Stimulated activated CD8-positive, alpha-beta memory T cell treated with anti-CD3 and anti-CD28 coated beads, Interleukin-12 subunit alpha, Interleukin-12 subunit beta, amount 100 ng/mL, for 24 hours (primary cell): ENCODE data around the gene NELFCD.
"Not testable (repeated sequence)": the region's sequence is repeated elsewhere in the genome, so short reads cannot be mapped to it uniquely, and the experiment has no call there.

Experiments
- DNase-seq: peaks from one replicate; pipeline ENCODE4 v3.0.0-alpha.2; 2020; ENCODE audit errors: extremely low read depth

NELFCD gene

DNA sequence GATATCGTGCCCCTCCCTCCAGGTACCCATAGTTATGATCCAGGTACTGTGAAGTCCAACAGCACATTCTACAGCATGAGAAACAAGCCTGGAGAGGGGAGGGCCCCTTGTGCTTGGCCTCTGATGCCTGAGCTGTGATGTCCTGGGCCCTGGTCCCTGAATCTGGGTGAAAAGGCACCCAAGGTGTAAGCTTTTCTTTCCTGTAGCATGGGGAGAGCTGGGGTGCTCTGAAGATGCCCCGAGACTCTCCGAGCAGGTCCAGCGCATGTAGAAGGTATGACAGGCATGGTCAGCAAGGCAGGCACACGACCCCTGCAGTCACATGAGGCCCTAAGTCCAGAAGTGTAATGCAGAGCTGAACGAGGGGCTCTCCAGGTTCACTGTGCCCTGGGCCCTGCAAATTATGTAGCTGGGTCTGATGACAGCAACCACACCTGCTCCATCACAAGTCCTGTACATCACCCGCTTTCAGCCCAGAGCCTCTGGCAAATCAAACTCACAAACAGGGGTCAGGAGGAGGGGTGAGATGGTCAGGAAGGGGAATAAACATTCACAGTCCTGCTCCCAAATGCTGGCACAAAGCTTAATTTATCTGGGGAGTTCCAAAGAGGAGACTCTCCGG, 27.8 kb downstream of the NELFCD start:
- DNase-seq = no peak

DNA sequence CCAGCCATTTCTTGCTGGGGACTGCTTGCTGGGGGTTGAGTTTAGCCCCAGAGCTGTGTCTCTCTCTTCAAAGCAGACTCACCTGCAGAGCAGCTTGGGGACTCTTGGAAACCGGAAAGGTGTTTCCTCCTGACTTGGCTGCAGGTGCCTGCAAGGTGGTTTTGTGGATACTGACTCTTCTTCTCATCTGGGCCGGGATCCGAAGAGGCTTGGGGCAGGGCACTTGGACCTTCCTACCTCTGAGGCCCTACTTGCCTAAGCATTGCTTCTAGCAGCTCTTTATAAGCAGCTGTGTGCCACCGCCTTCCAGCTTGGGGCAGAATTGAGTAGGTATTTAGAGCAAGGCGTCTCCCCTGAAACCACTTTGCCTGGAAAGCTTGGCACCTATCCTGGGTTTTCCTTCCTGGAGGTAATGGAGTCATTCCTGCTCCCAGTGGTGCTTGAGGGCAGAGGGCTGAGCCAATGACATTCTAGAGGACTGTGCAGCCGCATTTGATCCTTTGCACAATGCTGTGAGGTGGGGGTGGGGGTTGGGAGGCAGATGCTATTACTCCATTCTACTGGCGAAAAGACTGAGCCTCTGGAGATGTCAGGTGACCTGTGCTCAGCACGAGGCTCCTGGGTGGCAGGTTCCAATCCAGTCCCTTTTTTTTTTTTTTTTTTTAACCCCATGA, 29.4 kb downstream of the NELFCD start:
- no peak for DNase-seq

DNA sequence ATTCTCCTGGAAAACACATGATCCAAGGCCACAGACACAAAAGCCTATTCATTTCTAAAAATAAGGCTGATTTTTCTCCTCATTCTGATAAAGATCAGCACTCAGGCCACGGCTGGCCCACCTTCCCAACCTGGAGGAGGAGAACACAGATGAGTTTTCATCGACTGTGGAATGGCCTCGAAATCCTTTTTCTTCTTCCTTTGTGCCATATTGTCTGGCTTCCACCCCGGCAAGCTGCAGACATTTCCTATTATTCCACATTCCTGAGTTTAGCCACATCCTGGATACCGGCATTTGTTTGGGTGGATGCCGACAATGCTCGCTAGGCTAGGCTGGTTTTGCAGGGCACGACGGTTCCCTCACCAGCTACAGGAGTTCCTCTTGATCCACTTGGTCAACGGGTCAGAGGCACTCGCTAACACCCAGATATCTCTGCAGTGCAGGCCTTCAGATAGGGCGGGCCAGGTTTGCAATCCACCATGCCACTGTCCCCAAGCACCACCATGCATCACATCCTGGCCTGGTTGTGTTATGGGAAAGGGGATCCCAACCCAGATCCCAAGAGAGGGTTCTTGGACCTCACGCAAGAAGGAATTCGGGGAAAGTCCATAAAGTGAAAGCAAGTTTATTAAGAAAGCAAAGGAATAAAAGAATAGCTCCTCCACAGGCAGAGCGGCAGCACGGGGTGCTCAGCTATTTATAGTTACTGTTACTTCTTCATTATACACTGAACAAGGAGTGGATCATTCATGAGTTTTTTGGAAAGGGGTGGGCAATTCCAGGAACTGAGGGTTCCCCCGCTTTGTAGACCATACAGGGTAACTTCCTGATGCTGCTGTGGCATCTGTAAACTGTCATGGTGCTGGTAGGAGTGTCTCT, 30.2 kb downstream of the NELFCD start:
- DNase-seq = no peak

DNA sequence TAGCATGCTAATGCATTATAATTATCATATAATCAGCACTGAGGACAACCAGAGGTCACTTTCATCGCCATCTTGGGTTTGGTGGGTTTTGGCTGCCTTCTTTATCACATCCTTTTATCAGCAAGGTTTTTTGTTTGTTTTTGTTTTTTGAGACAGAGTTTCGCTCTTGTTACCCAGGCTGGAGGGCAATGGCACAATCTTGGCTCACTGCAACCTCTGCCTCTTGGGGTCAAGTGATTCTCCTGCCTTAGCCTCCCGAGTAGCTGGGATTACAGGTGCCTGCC, 30.8 kb downstream of the NELFCD start:
- DNase-seq = not testable (repeated sequence)

- DNase-seq = no peak
Measured at GRCh38 chr20:59013031-59013951, 32.2 kb downstream of the NELFCD start.

GRCh38 chr20:59013959-59014608, 33.0 kb downstream of the NELFCD start:
- no peak for DNase-seq

DNA sequence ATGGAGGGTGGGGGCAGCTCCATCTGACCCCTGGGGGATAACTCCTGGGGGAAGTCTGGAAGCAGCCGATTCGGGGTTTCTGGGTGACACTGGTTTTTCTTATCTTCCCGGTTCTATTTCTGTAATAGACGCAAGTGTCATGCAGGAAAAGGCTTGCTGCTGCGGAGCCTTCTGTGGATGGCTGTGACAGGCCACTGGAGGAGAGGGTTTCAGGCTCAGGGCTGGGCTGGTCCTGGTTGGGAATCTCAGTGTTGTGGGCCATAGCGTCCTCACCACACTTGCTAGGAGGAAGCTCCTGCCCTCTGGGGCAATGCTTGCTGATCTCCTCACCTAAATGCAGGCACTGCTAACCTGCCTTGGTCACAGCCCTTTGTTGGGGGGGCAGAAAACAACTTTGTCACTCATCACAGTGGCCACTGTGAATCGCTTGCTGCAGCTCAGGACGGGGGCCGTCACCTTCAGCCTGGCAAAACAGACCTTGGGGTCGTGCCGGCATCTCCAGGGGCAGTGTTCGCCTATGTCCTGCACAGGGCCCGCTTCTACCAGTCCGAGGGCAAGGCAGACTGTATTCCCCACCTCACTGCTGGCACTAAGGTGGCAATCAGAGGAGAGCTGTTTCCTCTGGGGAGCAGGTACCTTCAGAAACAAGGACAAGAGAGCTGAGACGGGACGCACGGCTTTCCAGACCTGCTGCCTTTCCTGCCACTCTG, 33.8 kb downstream of the NELFCD start:
- no peak for DNase-seq

- no peak for DNase-seq
Measured at GRCh38 chr20:59015411-59015810, 34.4 kb downstream of the NELFCD start.

GRCh38 chr20:59015812-59016711, 35.0 kb downstream of the NELFCD start:
- DNase-seq = no peak

DNA sequence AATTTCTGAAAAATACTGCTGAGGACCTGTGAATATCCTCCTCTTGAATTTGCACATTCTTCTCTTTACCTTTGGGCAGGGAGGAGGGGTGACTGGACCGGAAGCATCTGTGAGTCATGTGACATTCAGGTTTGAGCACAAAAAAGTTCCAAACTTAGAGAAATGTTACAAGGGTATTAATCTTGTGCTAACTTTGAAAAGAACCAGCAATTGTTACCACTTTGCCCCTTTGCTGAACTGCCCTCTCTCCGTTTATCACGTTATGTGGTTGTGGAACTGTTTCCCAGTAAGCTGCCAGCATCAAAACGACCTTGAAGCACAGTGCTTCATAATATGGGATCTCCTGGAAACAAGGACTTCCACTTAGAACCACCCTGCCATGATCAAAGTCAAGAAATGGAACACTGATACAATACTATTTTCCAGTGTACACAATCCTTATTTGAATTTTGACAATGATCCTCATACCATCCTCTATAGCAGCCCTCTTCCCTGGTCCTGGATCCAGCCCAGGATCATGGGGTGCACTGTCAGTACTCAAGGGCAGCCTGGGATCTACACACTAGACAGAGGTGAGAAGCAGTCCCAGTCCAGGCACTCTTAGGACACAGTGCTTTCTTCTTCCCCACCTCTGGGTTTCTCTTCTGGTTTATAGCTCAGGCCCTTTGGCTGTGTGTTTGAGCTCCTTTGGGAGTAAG, 35.9 kb downstream of the NELFCD start:
- no peak for DNase-seq

- DNase-seq = no peak
Measured at GRCh38 chr20:59017493-59018231, 36.6 kb downstream of the NELFCD start.

DNA sequence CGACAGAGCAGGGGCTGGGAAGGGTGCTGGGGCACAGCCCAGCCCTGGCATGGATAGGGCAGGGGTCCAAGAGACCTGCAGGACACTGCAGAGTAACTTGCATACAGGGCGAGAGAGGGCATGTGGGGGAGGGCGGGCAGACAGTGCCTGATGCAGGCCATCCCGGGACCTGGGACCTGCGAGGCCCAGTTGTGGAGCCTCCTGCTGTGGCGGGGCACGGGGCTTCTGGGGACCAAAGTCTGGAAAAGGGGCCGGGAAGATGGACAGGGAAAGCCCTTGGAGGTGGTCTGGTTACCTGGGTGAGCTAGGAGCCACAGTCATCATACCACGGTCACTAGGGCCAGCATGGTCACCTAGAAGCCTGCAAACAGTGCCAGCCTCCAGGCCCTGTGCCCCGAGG, 37.8 kb downstream of the NELFCD start:
- no peak for DNase-seq

GRCh38 chr20:59019217-59019616, 38.2 kb downstream of the NELFCD start, which contains the start of gene TUBB1:
TUBB1 (plus strand) TSS chr20:59019429; CDS start chr20:59019523, 94 bp downstream.
- no peak for DNase-seq

GRCh38 chr20:59020938-59021551, 40.0 kb downstream of the NELFCD start:
- no peak for DNase-seq

- DNase-seq = no peak
Measured at GRCh38 chr20:59022754-59023153, 41.7 kb downstream of the NELFCD start.

GRCh38 chr20:59023616-59024015, 42.6 kb downstream of the NELFCD start:
- no peak for DNase-seq

DNA sequence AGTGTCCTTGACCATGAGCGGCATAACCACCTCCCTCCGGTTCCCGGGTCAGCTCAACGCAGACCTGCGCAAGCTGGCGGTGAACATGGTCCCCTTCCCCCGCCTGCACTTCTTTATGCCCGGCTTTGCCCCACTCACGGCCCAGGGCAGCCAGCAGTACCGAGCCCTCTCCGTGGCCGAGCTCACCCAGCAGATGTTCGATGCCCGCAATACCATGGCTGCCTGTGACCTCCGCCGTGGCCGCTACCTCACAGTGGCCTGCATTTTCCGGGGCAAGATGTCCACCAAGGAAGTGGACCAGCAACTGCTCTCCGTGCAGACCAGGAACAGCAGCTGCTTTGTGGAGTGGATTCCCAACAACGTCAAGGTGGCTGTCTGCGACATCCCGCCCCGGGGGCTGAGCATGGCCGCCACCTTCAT, 43.1 kb downstream of the NELFCD start:
- DNase-seq = no peak

GRCh38 chr20:59025086-59025485, 44.0 kb downstream of the NELFCD start:
- DNase-seq = no peak
